ENCODE data around the gene BRIP1. TPM values are rescaled to one million over a fixed set of nuclear protein-coding genes. Genes with fewer than 3 reads are reported as not detected.

Gene BRIP1
- total RNA-seq, 1 experiment from 2014 or later: 9.4 TPM

DNA sequence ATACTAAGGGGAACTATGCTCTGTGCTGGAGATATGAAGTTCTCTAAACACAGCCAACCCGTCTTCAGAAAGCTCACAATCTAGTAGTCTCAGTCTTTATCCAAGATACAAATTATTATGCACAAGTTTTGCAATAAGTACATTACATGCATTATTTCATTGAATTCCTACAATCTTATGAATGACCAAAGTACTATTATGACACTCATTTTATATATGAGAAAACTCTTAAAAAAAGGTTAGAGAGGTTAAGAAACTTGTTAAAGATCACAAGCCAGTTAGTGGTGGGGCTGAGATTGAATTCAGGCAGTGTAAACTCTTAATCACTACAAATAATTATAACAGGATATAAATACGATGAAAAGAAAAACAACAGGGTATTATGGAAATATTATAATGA lies 4.7 kb upstream of the BRIP1 start:
- H3K36me3 ChIP-seq (ENCODE audit: control insufficient read depth, insufficient read depth, low read length): peaks cover 38% of the 10 kb centered on the region
- TF ChIP-seq, protein P1, sequence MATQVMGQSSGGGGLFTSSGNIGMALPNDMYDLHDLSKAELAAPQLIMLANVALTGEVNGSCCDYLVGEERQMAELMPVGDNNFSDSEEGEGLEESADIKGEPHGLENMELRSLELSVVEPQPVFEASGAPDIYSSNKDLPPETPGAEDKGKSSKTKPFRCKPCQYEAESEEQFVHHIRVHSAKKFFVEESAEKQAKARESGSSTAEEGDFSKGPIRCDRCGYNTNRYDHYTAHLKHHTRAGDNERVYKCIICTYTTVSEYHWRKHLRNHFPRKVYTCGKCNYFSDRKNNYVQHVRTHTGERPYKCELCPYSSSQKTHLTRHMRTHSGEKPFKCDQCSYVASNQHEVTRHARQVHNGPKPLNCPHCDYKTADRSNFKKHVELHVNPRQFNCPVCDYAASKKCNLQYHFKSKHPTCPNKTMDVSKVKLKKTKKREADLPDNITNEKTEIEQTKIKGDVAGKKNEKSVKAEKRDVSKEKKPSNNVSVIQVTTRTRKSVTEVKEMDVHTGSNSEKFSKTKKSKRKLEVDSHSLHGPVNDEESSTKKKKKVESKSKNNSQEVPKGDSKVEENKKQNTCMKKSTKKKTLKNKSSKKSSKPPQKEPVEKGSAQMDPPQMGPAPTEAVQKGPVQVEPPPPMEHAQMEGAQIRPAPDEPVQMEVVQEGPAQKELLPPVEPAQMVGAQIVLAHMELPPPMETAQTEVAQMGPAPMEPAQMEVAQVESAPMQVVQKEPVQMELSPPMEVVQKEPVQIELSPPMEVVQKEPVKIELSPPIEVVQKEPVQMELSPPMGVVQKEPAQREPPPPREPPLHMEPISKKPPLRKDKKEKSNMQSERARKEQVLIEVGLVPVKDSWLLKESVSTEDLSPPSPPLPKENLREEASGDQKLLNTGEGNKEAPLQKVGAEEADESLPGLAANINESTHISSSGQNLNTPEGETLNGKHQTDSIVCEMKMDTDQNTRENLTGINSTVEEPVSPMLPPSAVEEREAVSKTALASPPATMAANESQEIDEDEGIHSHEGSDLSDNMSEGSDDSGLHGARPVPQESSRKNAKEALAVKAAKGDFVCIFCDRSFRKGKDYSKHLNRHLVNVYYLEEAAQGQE (IDR thresholded peaks at IDR 0.05; ENCODE audit: insufficient read depth in 1 of 2, low read depth in 2 of 2, low read length in 1 of 2): no peak
- TF ChIP-seq TCF7L2 (IDR thresholded peaks at IDR 0.05; ENCODE audit: low read depth, low read length) (no peak), SIN3A (IDR thresholded peaks at IDR 0.05; ENCODE audit: borderline replicate concordance, insufficient read depth, low read depth, low read length) (no peak), POLR2AphosphoS5 (IDR thresholded peaks at IDR 0.05; ENCODE audit: low read depth, low read length) (no peak)
- TF ChIP-seq, protein P2, sequence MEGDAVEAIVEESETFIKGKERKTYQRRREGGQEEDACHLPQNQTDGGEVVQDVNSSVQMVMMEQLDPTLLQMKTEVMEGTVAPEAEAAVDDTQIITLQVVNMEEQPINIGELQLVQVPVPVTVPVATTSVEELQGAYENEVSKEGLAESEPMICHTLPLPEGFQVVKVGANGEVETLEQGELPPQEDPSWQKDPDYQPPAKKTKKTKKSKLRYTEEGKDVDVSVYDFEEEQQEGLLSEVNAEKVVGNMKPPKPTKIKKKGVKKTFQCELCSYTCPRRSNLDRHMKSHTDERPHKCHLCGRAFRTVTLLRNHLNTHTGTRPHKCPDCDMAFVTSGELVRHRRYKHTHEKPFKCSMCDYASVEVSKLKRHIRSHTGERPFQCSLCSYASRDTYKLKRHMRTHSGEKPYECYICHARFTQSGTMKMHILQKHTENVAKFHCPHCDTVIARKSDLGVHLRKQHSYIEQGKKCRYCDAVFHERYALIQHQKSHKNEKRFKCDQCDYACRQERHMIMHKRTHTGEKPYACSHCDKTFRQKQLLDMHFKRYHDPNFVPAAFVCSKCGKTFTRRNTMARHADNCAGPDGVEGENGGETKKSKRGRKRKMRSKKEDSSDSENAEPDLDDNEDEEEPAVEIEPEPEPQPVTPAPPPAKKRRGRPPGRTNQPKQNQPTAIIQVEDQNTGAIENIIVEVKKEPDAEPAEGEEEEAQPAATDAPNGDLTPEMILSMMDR (IDR thresholded peaks at IDR 0.05): no peak
- BruUV-seq (replicated peaks): no TSS peak
- no peaks in the 10 kb centered on the region for H3K9me3 ChIP-seq (ENCODE audit: control insufficient read depth, insufficient read depth, low read depth, low read length)
- in situ Hi-C loops (cut with HindIII; ENCODE audit: low pct_unique_long_range_greater_than_20kb, low sequenced_read_pairs) (no loop called here), intact Hi-C loops (cut with micrococcal nuclease; ENCODE audit: unreplicated experiment) (no loop called here)
- no peak overlapping the region for H3K27ac ChIP-seq (ENCODE audit: low read length)
- ChIA-PET CTCF (no interaction called here), POLR2A (no interaction called here)
- H3K27me3 ChIP-seq (ENCODE audit: control insufficient read depth, insufficient read depth, low read length): no peaks in the 10 kb centered on the region
- no peak for ATAC-seq
- no peak for DNase-seq (ENCODE audit: low read depth, low spot score)
- H3K4me3 ChIP-seq (ENCODE audit: low read depth in 2 of 2, low read length in 2 of 2): no peak overlapping the region
- peaks cover 4% of the 10 kb centered on the region; the same call in 1 of the 2 replicates for H3K4me1 ChIP-seq (ENCODE audit: control insufficient read depth, insufficient read depth, low read length)

GRCh38 chr17:61867033-61867432 lies 3.7 kb upstream of the BRIP1 start:
- no peak overlapping the region for H3K4me3 ChIP-seq (ENCODE audit: low read depth in 2 of 2, low read length in 2 of 2)
- H3K9me3 ChIP-seq (ENCODE audit: control insufficient read depth, insufficient read depth, low read depth, low read length): no peaks in the 10 kb centered on the region
- ChIA-PET CTCF (interaction anchor here (0.5 kb wide), 1 partner anchor 217 kb away, joined by 8 read pairs; no protein-coding TSS in a partner anchor), POLR2A (no interaction called here)
- H3K27ac ChIP-seq (ENCODE audit: low read length): no peak overlapping the region
- TF ChIP-seq POLR2AphosphoS5 (IDR thresholded peaks at IDR 0.05; ENCODE audit: low read depth, low read length) (no peak), SIN3A (IDR thresholded peaks at IDR 0.05; ENCODE audit: borderline replicate concordance, insufficient read depth, low read depth, low read length) (no peak)
- TF ChIP-seq, protein P2 (IDR thresholded peaks at IDR 0.05): no peak
- TF ChIP-seq, protein P1 (IDR thresholded peaks at IDR 0.05; ENCODE audit: insufficient read depth in 1 of 2, low read depth in 2 of 2, low read length in 1 of 2): no peak
- intact Hi-C loops (cut with micrococcal nuclease; ENCODE audit: unreplicated experiment) (no loop called here), in situ Hi-C loops (cut with HindIII; ENCODE audit: low pct_unique_long_range_greater_than_20kb, low sequenced_read_pairs) (no loop called here)
- DNase-seq (ENCODE audit: low read depth, low spot score) (no peak), ATAC-seq (no peak)
- no peaks in the 10 kb centered on the region for H3K27me3 ChIP-seq (ENCODE audit: control insufficient read depth, insufficient read depth, low read length)
- BruUV-seq (replicated peaks): no TSS peak
- peaks cover 10% of the 10 kb centered on the region; the same call in 1 of the 2 replicates for H3K4me1 ChIP-seq (ENCODE audit: control insufficient read depth, insufficient read depth, low read length)
- peaks cover 37% of the 10 kb centered on the region for H3K36me3 ChIP-seq (ENCODE audit: control insufficient read depth, insufficient read depth, low read length)
